HepG2 (cell line): ENCODE measurements around the gene SEC31A. TPM values are rescaled to one million over a fixed set of nuclear protein-coding genes. Genes with fewer than 3 reads are reported as not detected.
A peak's percentile ranks its signal among the peaks of the same experiment; 100 is the strongest.

ENCODE experiments used
- EEA1 ChIP-seq: sonication (generic); formaldehyde crosslinking; IDR thresholded peaks from 2 replicates; pipeline ENCODE4 v1.5.1; 2020; ENCODE audit warnings: mild to moderate bottlenecking, missing genetic modification reagents, borderline replicate concordance
- FOXA1 ChIP-seq, 2 experiments: fragments of 450-650 bp in 1 of 2; sonication (generic) in 1 of 2; formaldehyde crosslinking in 1 of 2; IDR thresholded peaks; 2 replicates each; pipeline versions ENCODE4 v1.4.0 to v1.6.1; 2016 to 2020; ENCODE audit warnings: missing genetic modification reagents in 1 of 2
- FOXK1 ChIP-seq: sonication (generic); formaldehyde crosslinking; IDR thresholded peaks from 2 replicates; pipeline ENCODE4 v1.4.0; 2020; ENCODE audit warnings: low read depth, missing genetic modification reagents, borderline replicate concordance
- GATAD1 ChIP-seq: IDR thresholded peaks from 2 replicates; pipeline ENCODE4 v1.6.1; 2016; ENCODE audit warnings: missing genetic modification reagents, missing compliant biosample characterization
- NFIC ChIP-seq: IDR thresholded peaks from 2 replicates; pipeline ENCODE4 v1.6.1; 2012; ENCODE audit warnings: mild to moderate bottlenecking, low read length, inconsistent platforms
- POGZ ChIP-seq: sonication (generic); formaldehyde crosslinking; IDR thresholded peaks from 2 replicates; pipeline ENCODE4 v1.4.0; 2020; ENCODE audit warnings: mild to moderate bottlenecking, missing genetic modification reagents
- RXRB ChIP-seq: IDR thresholded peaks from 2 replicates; pipeline ENCODE4 v1.6.1; 2016; ENCODE audit warnings: borderline replicate concordance, missing genetic modification reagents, missing compliant biosample characterization
- SOX13 ChIP-seq, 3 experiments: fragments of 450-650 bp in 1 of 3; sonication (generic) in 1 of 3; formaldehyde crosslinking in 1 of 3; IDR thresholded peaks in 2 of 3; conservative IDR thresholded peaks in 1 of 3; 2 replicates each; pipeline versions ENCODE4 v1.5.0 to v1.6.1; 2016 to 2020; ENCODE audit warnings: antibody characterized with exemption in 1 of 3, mild to moderate bottlenecking in 1 of 3, missing compliant biosample characterization in 1 of 3, missing genetic modification reagents in 1 of 3, moderate library complexity in 1 of 3
- SOX5 ChIP-seq: IDR thresholded peaks from 2 replicates; pipeline ENCODE4 v1.6.1; 2016; ENCODE audit warnings: borderline replicate concordance
- TBX2 ChIP-seq: sonication (generic); formaldehyde crosslinking; IDR thresholded peaks from 2 replicates; pipeline ENCODE4 v1.5.0; 2020; ENCODE audit warnings: missing genetic modification reagents, mild to moderate bottlenecking, borderline replicate concordance
- ZBTB20 ChIP-seq: sonication (generic); formaldehyde crosslinking; IDR thresholded peaks from 2 replicates; pipeline ENCODE4 v1.8.1; 2023; ENCODE audit warnings: missing genetic modification reagents, low read depth, mild to moderate bottlenecking, borderline replicate concordance
- ZBTB7A ChIP-seq: sonication (generic); formaldehyde crosslinking; IDR thresholded peaks from 2 replicates; pipeline ENCODE4 v1.8.0; 2022; ENCODE audit warnings: mild to moderate bottlenecking, missing genetic modification reagents
- ZNF709 ChIP-seq: sonication (generic); formaldehyde crosslinking; IDR thresholded peaks from 2 replicates; pipeline ENCODE4 v1.5.0; 2020; ENCODE audit warnings: mild to moderate bottlenecking, missing genetic modification reagents
- polyA plus RNA-seq, 8 experiments: library from polyadenylated mRNA; depleted of rRNA in 3 of 8; stranded (reverse) in 7 of 8; unstranded in 1 of 8; fragments of >200 nt; fragmentation: Illumina TruSeq in 4 of 8; extraction: Trizol in 4 of 8; gene quantifications; 2 replicates each; pipeline versions ENCODE4 v1.2.1 to v1.2.3, GENCODE V29; 2011 to 2016; ENCODE audit warnings: low read depth in 4 of 8, missing spikeins in 1 of 8, mixed read lengths in 1 of 8; ENCODE audit not compliant: insufficient read depth in 1 of 8
- total RNA-seq, 5 experiments: library from RNA; depleted of rRNA; stranded (reverse); fragments of >200 nt; fragmentation: Illumina TruSeq; extraction: Trizol; gene quantifications; 2 replicates each; pipeline ENCODE4 v1.2.3, GENCODE V29; 2016; ENCODE audit warnings: low read depth in 1 of 5
- TF ChIP-seq, protein P1 (sequence below): sonication (generic); formaldehyde crosslinking; IDR thresholded peaks from 2 replicates; pipeline ENCODE4 v1.4.0; 2020; ENCODE audit warnings: missing genetic modification reagents
- TF ChIP-seq, protein P2 (sequence below), 2 experiments: sonication (generic) in 1 of 2; formaldehyde crosslinking in 1 of 2; IDR thresholded peaks; 2 replicates each; pipeline versions ENCODE4 v1.6.1 to v1.9.0; 2014 to 2022; ENCODE audit warnings: antibody characterized with exemption in 1 of 2, borderline replicate concordance in 1 of 2, inconsistent platforms in 1 of 2, low read depth in 1 of 2, missing genetic modification reagents in 1 of 2

Gene SEC31A
- total and polyA plus RNA-seq, 2 of the 13 experiments (the other 11 are each of a cell fraction or from before 2014, with no cell fraction given): 231 to 435 TPM

GRCh38 chr4:82893942-82894341 lies 3.0 kb upstream of the SEC31A start (continued):
- 0 out of 2 replicates have a peak, but pooled peaks have one; percentile 38 for TF ChIP-seq RXRB (CRISPR knock-in tag)
- 0 out of 2 replicates have a peak, but pooled peaks have one; percentile 43 for TF ChIP-seq FOXK1 (CRISPR knock-in tag)
- peak; percentile 40; the same call in 1 of the 2 replicates for TF ChIP-seq SOX5 (CRISPR knock-in tag)
- TF ChIP-seq ZNF709: no peak
- TF ChIP-seq ZBTB20 (CRISPR knock-in tag): no peak
- no peak for TF ChIP-seq GATAD1 (CRISPR knock-in tag)
- TF ChIP-seq NFIC: 0 out of 2 replicates have a peak, but pooled peaks have one; percentile 33
- TF ChIP-seq EEA1 (CRISPR knock-in tag): no peak
- TF ChIP-seq, protein P1, sequence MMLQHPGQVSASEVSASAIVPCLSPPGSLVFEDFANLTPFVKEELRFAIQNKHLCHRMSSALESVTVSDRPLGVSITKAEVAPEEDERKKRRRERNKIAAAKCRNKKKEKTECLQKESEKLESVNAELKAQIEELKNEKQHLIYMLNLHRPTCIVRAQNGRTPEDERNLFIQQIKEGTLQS: no peak
- no peak for TF ChIP-seq FOXA1 (IDR thresholded peaks at IDR 0.05)
- TF ChIP-seq FOXA1 (CRISPR knock-in tag; IDR thresholded peaks at IDR 0.05): peak; percentile 70
- TF ChIP-seq, protein P2, sequence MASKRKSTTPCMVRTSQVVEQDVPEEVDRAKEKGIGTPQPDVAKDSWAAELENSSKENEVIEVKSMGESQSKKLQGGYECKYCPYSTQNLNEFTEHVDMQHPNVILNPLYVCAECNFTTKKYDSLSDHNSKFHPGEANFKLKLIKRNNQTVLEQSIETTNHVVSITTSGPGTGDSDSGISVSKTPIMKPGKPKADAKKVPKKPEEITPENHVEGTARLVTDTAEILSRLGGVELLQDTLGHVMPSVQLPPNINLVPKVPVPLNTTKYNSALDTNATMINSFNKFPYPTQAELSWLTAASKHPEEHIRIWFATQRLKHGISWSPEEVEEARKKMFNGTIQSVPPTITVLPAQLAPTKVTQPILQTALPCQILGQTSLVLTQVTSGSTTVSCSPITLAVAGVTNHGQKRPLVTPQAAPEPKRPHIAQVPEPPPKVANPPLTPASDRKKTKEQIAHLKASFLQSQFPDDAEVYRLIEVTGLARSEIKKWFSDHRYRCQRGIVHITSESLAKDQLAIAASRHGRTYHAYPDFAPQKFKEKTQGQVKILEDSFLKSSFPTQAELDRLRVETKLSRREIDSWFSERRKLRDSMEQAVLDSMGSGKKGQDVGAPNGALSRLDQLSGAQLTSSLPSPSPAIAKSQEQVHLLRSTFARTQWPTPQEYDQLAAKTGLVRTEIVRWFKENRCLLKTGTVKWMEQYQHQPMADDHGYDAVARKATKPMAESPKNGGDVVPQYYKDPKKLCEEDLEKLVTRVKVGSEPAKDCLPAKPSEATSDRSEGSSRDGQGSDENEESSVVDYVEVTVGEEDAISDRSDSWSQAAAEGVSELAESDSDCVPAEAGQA (IDR thresholded peaks at IDR 0.05; ENCODE audit: low read depth): no peak
- TF ChIP-seq, protein P2 (CRISPR knock-in tag; IDR thresholded peaks at IDR 0.05; ENCODE audit: borderline replicate concordance): no peak
- 0 out of 2 replicates have a peak, but pooled peaks have one; percentile 35 for TF ChIP-seq POGZ (CRISPR knock-in tag)
- no peak for TF ChIP-seq ZBTB7A (CRISPR knock-in tag)
- 0 out of 2 replicates have a peak, but pooled peaks have one; percentile 41 for TF ChIP-seq TBX2 (CRISPR knock-in tag)
- no peak for TF ChIP-seq SOX13 (IDR thresholded peaks at IDR 0.05)
- TF ChIP-seq SOX13 (CRISPR knock-in tag; conservative IDR thresholded peaks at IDR 0.05 in 1 of 2, IDR thresholded peaks at IDR 0.05 in 1 of 2): peak in 1 of 2 experiments; percentile 79; a peak in 2 of 4 replicates
